IPS DF 19.7 (cell line): ENCODE data around the gene GPATCH1.
"Not testable (repeated sequence)": the region's sequence is repeated elsewhere in the genome, so short reads cannot be mapped to it uniquely, and the experiment has no call there.

Experiments used
- DNase-seq: peaks from one replicate; pipeline ENCODE4 v3.0.0-alpha.2; 2013; ENCODE audit warnings: low read depth, low spot score

GPATCH1 gene

DNA sequence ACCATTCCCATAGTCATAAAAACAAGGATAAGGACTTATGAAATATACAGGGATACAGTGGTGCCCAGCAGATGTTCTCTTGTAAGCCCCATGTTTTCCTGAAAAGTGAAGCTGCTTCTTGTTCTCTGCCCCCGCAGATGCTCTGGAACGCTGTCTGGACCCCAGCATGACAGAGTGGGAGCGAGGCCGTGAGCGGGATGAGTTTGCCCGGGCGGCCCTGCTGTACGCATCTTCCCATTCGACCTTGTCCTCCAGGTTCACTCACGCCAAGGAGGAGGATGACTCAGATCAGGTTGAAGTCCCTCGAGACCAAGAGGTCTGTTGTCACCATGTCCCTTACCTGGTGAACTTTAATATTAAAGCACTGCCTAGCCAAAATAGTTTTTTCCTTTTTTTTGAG is 30.6 kb downstream of the GPATCH1 start:
- no peak for DNase-seq

GRCh38 chr19:33114312-33114711 is 33.3 kb downstream of the GPATCH1 start:
- no peak for DNase-seq

DNA sequence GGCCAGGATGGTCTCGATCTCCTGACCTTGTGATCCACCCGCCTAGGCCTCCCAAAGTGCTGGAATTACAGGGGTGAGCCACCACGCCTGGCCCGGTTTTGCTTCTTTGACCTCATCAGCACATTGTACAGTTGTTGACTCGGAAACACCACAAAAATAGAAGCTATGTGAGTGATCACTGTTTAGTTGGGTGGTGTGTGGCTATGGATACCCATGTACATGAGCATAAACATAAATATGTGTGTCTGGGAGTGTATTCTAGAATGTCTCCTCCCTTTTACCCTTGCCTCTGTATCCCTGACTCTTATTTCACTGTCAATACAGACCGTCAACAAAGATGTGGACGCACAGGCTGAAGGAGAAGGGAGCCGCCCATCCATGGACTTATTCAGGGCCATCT is 36.5 kb downstream of the GPATCH1 start:
- DNase-seq: no peak

- DNase-seq: no peak
Observed at GRCh38 chr19:33118643-33119042, 37.7 kb downstream of the GPATCH1 start.

DNA sequence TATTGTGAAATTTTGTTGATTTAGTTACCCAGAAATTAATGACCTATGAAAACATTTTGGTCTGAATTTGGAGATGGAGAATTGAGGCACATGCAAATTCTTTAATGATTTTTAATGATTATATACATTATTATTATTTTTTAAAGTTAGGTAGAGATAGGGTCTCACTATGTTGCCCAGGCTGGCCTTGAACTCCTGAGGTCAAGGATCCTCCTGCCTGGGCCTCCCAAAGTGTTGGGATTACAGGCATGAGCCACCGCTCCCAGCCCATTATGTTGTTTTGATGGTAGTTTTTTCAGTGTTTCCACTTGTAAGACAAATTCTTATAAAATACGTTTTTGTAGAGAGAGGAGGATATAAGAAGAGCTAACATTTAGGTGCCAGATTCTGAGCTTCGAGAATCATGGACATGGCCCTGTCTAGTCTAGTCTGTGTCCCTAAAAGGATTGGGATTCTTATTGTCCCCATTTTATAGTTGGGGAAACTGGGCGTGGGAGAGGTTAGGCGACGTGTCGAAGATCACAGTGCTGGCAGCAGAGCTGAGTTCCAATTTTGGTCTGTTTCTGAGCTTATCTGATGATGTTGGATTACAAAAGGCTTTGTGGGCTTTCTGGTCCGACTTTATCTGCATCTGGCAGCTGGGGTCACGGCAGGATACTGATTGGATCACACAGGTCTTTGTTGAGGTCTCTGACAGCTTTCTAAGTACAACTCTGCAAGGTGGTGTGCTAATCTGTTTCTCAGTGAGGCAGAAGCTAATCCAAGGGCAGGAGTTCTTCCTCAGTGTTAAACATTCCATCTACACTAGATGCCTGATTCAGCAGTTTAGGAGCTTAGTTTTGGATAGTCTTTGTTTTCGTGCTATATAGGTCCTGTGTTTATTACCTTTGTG is 43.5 kb downstream of the GPATCH1 start:
- DNase-seq: no peak

DNA sequence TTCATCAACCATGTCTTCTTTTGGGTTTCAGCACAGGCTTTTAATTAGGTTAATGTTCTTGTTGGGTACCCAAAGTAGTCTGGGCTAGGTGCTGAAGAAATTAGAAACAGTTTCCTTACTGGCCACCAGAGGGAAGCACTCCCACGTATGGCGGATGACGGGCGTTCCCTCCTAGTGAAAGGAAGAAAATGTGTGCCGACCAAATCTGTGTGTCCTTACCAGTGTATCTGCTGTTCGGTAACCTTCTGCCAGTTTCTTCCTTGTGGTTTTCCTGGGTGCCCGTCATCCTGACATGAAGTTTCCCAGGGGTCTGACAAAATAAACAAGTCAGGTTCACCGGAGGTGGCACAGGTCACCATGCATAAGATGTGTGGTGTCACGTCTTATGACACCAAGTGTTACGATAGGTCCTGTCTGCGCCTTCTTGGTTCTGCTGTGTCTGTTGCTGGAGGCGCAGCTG is 45.0 kb downstream of the GPATCH1 start:
- DNase-seq: no peak

DNA sequence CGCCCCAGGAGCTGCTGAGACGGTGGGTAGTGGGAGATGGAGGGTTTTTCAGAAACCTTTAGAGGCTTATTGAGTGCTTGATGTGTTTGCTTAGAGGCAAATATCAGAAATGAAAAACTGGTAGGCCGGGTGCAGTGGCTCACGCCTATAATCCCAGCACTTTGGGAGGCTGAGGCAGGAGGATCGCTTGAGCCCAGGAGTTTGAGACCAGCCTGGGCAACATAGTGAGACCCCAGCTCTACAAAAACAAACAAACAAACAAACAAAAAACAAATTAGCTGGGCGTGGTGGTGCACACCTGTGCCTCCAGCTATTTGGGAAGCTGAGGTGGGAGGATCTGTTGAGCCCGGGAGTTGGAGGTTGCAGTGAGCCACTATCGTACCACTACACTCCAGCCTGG is 45.7 kb downstream of the GPATCH1 start:
- not testable (repeated sequence) for DNase-seq

- DNase-seq: no peak
Observed at GRCh38 chr19:33129901-33130300, 48.9 kb downstream of the GPATCH1 start.

DNA sequence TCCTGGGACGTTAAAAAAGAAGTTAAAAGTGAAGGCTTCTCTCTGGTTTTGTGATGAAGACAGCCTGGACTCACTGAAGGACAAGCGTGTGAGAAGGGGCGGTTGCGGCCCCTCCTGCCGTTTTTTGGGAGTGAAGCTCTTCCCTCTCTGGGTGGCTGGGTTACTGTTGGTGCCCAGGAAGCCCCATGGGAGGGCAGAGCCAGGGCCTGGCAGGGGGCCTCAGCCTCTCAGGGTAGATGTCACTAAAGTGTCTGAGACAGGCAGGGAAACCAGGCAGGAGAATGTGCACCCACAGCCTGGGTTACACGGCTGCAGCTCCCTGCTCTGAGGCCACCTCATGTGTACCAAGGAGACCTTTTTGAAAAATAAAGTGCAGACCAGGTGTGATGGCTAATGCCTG is 49.5 kb downstream of the GPATCH1 start:
- no peak for DNase-seq

GRCh38 chr19:33132021-33132420 is 51.0 kb downstream of the GPATCH1 start, which contains the start of gene WDR88:
TSS of gene WDR88 (plus strand) at chr19:33132114. CDS start at chr19:33132170, 56 bp downstream.
- no peak for DNase-seq

- DNase-seq: no peak
Observed at GRCh38 chr19:33132425-33132824, 51.4 kb downstream of the GPATCH1 start.

DNA sequence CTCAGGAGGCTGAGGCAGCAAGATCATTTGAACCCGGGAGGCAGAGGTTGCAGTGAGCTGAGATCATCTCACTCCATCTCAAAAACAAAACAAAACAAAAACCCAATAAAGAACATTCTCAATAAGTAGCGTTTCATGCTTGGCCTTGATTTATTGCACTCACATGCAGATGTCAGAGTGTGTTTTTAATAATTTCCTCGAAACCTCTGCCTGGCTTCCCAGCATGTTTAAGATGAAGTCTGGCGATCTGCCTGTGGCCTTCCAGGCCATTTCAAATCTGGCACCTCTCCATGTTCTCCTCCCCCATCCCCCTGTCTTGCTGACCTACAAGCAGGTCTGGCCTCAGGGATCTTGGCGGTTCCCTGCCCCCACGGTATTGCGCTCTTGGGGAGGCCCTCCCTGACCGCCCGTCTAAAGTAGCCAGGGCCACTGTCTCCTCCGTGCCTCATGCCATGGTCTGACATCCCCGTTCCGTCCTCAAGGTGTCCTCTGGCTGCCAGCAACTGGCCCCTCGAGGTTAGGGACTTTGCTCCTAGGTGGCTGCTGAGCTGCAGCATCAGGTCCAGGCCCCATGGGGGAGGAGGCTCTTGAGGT is 52.6 kb downstream of the GPATCH1 start:
- no peak for DNase-seq

- DNase-seq: no peak
Observed at GRCh38 chr19:33134571-33135041, 53.6 kb downstream of the GPATCH1 start.

GRCh38 chr19:33139165-33139564 is 58.2 kb downstream of the GPATCH1 start:
- DNase-seq: no peak

DNA sequence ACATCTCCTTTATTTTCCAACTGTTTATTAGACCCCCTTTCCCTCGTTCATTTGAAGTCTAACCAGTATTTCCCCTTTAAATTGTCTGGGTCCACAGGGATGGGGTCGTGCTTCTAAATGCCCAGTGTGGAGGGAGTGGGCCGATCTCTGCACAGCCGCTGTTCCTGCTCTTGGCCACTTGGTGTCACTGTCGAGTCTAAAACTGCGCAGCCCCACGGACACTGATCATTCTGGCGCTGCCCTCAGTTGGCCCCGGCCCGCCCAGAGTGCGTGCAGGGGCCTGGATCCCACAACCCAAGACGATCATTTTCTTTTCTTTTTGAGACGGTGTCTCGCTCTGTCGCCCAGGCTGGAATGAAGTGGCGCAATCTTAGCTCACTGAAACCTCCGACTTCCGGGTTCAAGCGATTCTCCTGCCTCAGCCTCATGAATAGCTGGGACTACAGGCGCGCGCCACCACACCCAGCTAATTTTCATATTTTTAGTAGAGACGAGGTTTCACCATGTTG is 63.0 kb downstream of the GPATCH1 start:
- no peak for DNase-seq

DNA sequence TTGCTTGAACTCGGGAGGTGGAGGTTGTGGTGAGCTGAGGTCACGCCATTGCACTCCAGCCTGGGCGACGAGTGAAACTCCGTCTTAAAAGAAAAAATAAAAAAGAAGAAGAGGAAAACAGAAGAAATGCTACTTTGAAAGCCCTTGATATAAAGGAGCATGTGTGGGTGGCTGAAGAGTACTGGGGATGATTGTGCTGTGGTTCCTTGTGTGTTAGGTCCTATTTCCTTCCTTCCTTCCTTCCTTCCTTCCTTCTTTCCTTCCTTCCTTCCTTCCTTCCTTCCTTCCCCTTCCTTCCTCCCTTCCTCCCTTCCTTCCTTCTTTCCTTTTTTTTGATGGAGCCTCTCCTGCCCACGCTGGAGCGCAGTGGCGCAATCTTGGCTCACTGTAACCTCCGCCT is 65.2 kb downstream of the GPATCH1 start:
- no peak for DNase-seq

- no peak for DNase-seq
Observed at GRCh38 chr19:33147538-33147937, 66.6 kb downstream of the GPATCH1 start.

GRCh38 chr19:33150852-33151518 is 70.0 kb downstream of the GPATCH1 start:
- DNase-seq: no peak

DNA sequence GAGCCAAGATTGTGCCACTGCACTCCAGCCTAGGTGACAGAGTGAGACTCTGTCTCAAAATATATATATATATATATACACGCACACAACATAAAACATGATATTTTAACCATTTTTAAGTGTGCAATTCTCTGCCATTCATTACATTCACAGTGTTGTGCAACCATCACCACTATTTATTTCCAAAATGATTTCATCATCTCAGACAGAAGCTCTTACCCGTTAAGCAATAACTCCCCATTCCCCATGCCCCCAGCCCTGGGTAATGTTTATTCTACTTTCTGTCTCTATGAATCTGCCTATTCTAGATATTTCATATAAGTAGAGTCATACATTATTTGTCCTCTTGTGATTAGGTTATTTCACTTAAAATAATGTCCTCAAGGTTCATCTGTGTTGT is 71.2 kb downstream of the GPATCH1 start:
- DNase-seq: no peak

GRCh38 chr19:33152625-33153024 is 71.6 kb downstream of the GPATCH1 start:
- not testable (repeated sequence) for DNase-seq

DNA sequence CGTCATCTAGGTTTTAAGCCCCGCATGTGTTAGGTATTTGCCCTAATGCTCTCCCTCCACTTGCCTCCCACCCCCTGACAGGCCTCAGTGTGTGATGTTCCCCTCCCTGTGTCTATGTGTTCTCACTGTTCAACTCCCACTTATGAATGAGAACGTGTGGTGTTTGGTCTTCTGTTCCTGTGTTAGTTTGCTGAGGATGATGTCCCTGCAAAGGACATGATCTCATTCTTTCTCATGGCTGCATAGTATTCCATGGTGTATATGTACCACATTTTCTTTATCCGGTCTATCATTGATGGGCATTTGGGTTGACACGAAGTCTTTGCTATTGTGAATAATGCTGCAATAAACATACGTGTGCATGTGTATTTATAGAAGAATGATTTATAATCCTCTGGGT is 73.3 kb downstream of the GPATCH1 start:
- not testable (repeated sequence) for DNase-seq

DNA sequence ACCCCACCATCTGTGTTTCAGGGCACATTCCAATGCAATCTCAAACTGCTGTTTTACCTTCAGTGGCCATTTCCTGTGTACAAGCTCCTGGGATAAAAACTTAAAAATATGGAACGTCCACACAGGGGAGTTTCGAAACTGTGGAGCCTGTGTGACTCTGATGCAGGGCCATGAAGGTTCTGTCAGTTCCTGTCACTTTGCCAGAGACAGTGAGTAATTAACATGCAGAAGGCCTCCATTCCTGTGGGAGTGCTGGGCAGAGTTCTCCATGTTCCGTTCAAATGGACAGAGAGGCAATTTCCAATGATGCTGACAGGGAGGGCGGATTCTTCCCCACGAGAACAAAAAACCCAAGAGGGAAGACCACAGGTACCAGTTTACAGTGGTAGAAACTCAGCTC is 75.4 kb downstream of the GPATCH1 start:
- no peak for DNase-seq
